ENCODE results near the gene POLR3GL. TPM values are rescaled to one million over a fixed set of nuclear protein-coding genes. Genes with fewer than 3 reads are reported as not detected.
A peak's percentile ranks its signal among the peaks of the same experiment; 100 is the strongest.

Gene POLR3GL
- total RNA-seq, 3 donors from 2014 or later, result 18.0 to 32.8 (median 18.1) TPM

GRCh38 chr1:145986551-145986950, 22.1 kb downstream of the POLR3GL start:
- no peak for TF ChIP-seq POLR2A (IDR thresholded peaks at IDR 0.05)
- TF ChIP-seq POLR2AphosphoS5 (IDR thresholded peaks at IDR 0.05), result no peak
- TF ChIP-seq CTCF (IDR thresholded peaks at IDR 0.05), result no peak
- no peaks in the 10 kb centered on the region for H3K27me3 ChIP-seq
- peak overlapping the region in 1 of 3 donors; percentile 43 for H3K4me3 ChIP-seq
- peak in 1 of 2 donors; percentile 17 for DNase-seq (ENCODE audit: low spot score in 2 of 2)
- H3K36me3 ChIP-seq, result no peaks in the 10 kb centered on the region
- intact Hi-C loops (cut with DNase I; ENCODE audit: low total_unique reads), result no loop called here
- H3K4me1 ChIP-seq, result peaks cover 12 to 15% of the 10 kb centered on the region in 2 donors
- no peaks in the 10 kb centered on the region for H3K9me3 ChIP-seq
- peak overlapping the region; percentile 95 to 97 for H3K27ac ChIP-seq

- H3K27me3 ChIP-seq, result no peaks in the 10 kb centered on the region
- H3K4me1 ChIP-seq, result peaks cover 8 to 9% of the 10 kb centered on the region in 2 donors
- no peak for TF ChIP-seq CTCF (IDR thresholded peaks at IDR 0.05)
- TF ChIP-seq POLR2A (IDR thresholded peaks at IDR 0.05), result peak; percentile 17
- H3K36me3 ChIP-seq, result peaks cover 7% of the 10 kb centered on the region
- DNase-seq (ENCODE audit: low spot score in 2 of 2), result no peak
- intact Hi-C loops (cut with DNase I; ENCODE audit: low total_unique reads), result no loop called here
- H3K9me3 ChIP-seq, result no peaks in the 10 kb centered on the region
- H3K27ac ChIP-seq, result peak overlapping the region; percentile 73
- no peak overlapping the region for H3K4me3 ChIP-seq
Observed at GRCh38 chr1:145987926-145988325, 23.4 kb downstream of the POLR3GL start.

DNA sequence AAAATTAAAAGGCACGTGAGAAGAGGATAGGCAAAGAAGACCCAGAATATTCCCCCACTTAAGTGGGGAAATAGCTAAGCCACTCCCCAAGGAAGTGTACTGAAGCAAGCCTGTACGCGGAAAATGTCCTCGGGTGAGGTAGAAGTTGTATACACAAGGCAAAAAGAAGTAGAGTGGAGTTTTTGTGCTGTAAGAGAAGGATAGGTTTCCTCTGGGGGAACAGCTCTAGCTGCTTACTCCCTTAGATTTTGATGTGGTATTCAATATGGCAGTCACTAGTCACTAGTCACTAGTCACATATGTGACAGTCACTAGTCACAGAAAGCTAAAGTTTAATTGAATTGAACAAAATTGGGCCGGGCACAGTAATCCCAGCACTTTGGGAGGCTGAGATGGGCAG, 24.3 kb downstream of the POLR3GL start:
- intact Hi-C loops (cut with DNase I; ENCODE audit: low total_unique reads), result no loop called here
- Histone ChIP-seq H3K4me1 (peaks cover 0 to 9% of the 10 kb centered on the region in 2 donors), H3K27me3 (no peaks in the 10 kb centered on the region), H3K4me3 (no peak overlapping the region), H3K9me3 (no peaks in the 10 kb centered on the region), H3K27ac (peak overlapping the region; percentile 73 to 74), H3K36me3 (peaks cover 10% of the 10 kb centered on the region)
- no peak for TF ChIP-seq POLR2A (IDR thresholded peaks at IDR 0.05)
- TF ChIP-seq CTCF (IDR thresholded peaks at IDR 0.05), result no peak
- no peak for TF ChIP-seq POLR2AphosphoS5 (IDR thresholded peaks at IDR 0.05)
- peak in 1 of 2 donors; percentile 28 for DNase-seq (ENCODE audit: low spot score in 2 of 2)

- H3K27ac ChIP-seq, result peak overlapping the region; percentile 95 to 96
- intact Hi-C loops (cut with DNase I; ENCODE audit: low total_unique reads), result no loop called here
- peaks cover 0 to 9% of the 10 kb centered on the region in 2 donors for H3K4me1 ChIP-seq
- H3K9me3 ChIP-seq, result no peaks in the 10 kb centered on the region
- TF ChIP-seq POLR2AphosphoS5 (IDR thresholded peaks at IDR 0.05) (peak; percentile 26 to 80 (median 66)), POLR2A (IDR thresholded peaks at IDR 0.05) (no peak), CTCF (IDR thresholded peaks at IDR 0.05) (peak in 1 of 3 donors; percentile 6)
- H3K27me3 ChIP-seq, result no peaks in the 10 kb centered on the region
- peaks cover 19% of the 10 kb centered on the region for H3K36me3 ChIP-seq
- peak overlapping the region in 1 of 3 donors; percentile 81 for H3K4me3 ChIP-seq
- peak in 1 of 2 donors; percentile 45 for DNase-seq (ENCODE audit: low spot score in 2 of 2)
Observed at GRCh38 chr1:145990249-145990855, 25.9 kb downstream of the POLR3GL start.

GRCh38 chr1:145991735-145992412, 27.4 kb downstream of the POLR3GL start:
- peak; percentile 66 for TF ChIP-seq POLR2A (IDR thresholded peaks at IDR 0.05)
- no peak for TF ChIP-seq CTCF (IDR thresholded peaks at IDR 0.05)
- TF ChIP-seq POLR2AphosphoS5 (IDR thresholded peaks at IDR 0.05), result peak; percentile 77 to 91 (median 87)
- Histone ChIP-seq H3K27me3 (no peaks in the 10 kb centered on the region), H3K4me3 (peak overlapping the region; percentile 71 to 81 (median 76)), H3K4me1 (peaks cover 0 to 5% of the 10 kb centered on the region in 2 donors), H3K27ac (peak overlapping the region; percentile 95 to 96), H3K36me3 (peaks cover 19% of the 10 kb centered on the region), H3K9me3 (no peaks in the 10 kb centered on the region)
- intact Hi-C loops (cut with DNase I; ENCODE audit: low total_unique reads), result no loop called here
- DNase-seq (ENCODE audit: low spot score in 2 of 2), result no peak

Data from breast epithelium (tissue), 4 donors.